CD4-positive, alpha-beta T cell (primary cell): ENCODE measurements around the gene PHKA2. TPM values are rescaled to one million over a fixed set of nuclear protein-coding genes. Genes with fewer than 3 reads are reported as not detected.
A peak's percentile ranks its signal among the peaks of the same experiment; 100 is the strongest.
"Not testable (repeated sequence)": the region's sequence is repeated elsewhere in the genome, so short reads cannot be mapped to it uniquely, and the experiment has no call there.

ENCODE experiments used
- ATAC-seq: fragments of 200-7000 bp; cut with Tn5 transposase; one replicate; pipeline ENCODE4 v1.10.0; 2022; ENCODE audit warnings: mild to moderate bottlenecking; ENCODE audit not compliant: poor library complexity
- CTCF ChIA-PET: fragments of 350-600 bp; sonication (Branson Sonifier 250); formaldehyde crosslinking; loops from one replicate; lab custom pipeline; 2021; ENCODE audit warnings: antibody characterized with exemption, inconsistent platforms; lab: Charles Lee
- POLR2A ChIA-PET: fragments of 350-600 bp; sonication (Branson Sonifier 250); formaldehyde crosslinking; loops from one replicate; lab custom pipeline; 2021; ENCODE audit warnings: antibody characterized with exemption, inconsistent platforms; lab: Charles Lee
- DNase-seq, 14 experiments: peaks; one replicate each; pipeline ENCODE4 v3.0.0-alpha.2; 2013 to 2020; ENCODE audit warnings: mixed read lengths in 2 of 14
- H3K27ac ChIP-seq, 2 donors: one replicate each; pipeline versions ENCODE4 v1.5.1 to v1.7.0; 2013; ENCODE audit warnings: low read length in 2 of 2, low read depth in 1 of 2, mild to moderate bottlenecking in 1 of 2
- H3K27me3 ChIP-seq, 2 experiments: 1 replicate in 1 of 2; 2 replicates in 1 of 2; pipeline versions ENCODE4 v1.6.1 to v1.7.0; 2013; ENCODE audit warnings: low read length in 2 of 2, control low read depth in 1 of 2, mild to moderate bottlenecking in 1 of 2, moderate library complexity in 1 of 2; ENCODE audit not compliant: insufficient read depth in 2 of 2, control insufficient read depth in 1 of 2
- H3K36me3 ChIP-seq: one replicate; pipeline ENCODE4 v1.6.1; 2013; ENCODE audit warnings: low read length, control low read depth; ENCODE audit not compliant: insufficient read depth
- H3K4me1 ChIP-seq: one replicate; pipeline ENCODE4 v1.6.1; 2013; ENCODE audit warnings: low read length, control low read depth; ENCODE audit not compliant: insufficient read depth
- H3K4me3 ChIP-seq: one replicate; pipeline ENCODE4 v1.5.1; 2013; ENCODE audit warnings: mild to moderate bottlenecking, low read length, moderate library complexity
- H3K9me3 ChIP-seq, 2 experiments: 1 replicate in 1 of 2; 2 replicates in 1 of 2; pipeline versions ENCODE4 v1.6.1 to v1.7.0; 2013; ENCODE audit warnings: low read length in 2 of 2, mild to moderate bottlenecking in 2 of 2, control low read depth in 1 of 2, moderate library complexity in 1 of 2; ENCODE audit not compliant: control insufficient read depth in 1 of 2, insufficient read depth in 1 of 2
- H3K27ac Mint-ChIP-seq: one replicate; pipeline ENCODE4 v1.8.0; 2020; ENCODE audit warnings: mixed read lengths
- H3K27me3 Mint-ChIP-seq: one replicate; pipeline ENCODE4 v1.8.0; 2021; ENCODE audit warnings: mixed read lengths
- H3K36me3 Mint-ChIP-seq: one replicate; pipeline ENCODE4 v1.8.0; 2021; ENCODE audit warnings: low read depth, mixed read lengths
- H3K4me1 Mint-ChIP-seq: one replicate; pipeline ENCODE4 v1.8.0; 2021; ENCODE audit warnings: low read depth, mixed read lengths
- H3K4me3 Mint-ChIP-seq: one replicate; pipeline ENCODE4 v1.8.0; 2020; ENCODE audit warnings: mild to moderate bottlenecking, mixed read lengths
- H3K9me3 Mint-ChIP-seq: one replicate; pipeline ENCODE4 v1.8.0; 2020; ENCODE audit warnings: mixed read lengths
- CTCF ChIP-seq: fragments of 200-600 bp; IDR thresholded peaks from one replicate; pipeline ENCODE4 v1.8.0; 2022; ENCODE audit warnings: antibody characterized with exemption, mild to moderate bottlenecking
- intact Hi-C, 2 experiments: fragments of 100-400 bp; cut with DNase I in 1 of 2; cut with micrococcal nuclease in 1 of 2; formaldehyde crosslinking; loops; one replicate each; pipeline versions ENCODE4 v1.15.1 to v1.9.0; 2023 to 2025; cut with DNase I, micrococcal nuclease
- total RNA-seq, 174 experiments: library from RNA in 2 of 174; stranded (reverse) in 2 of 174; gene quantifications; one replicate each; pipeline ENCODE4 v1.2.3 and lab custom pipeline; 2021 to 2026

Gene PHKA2
- total RNA-seq, 2 experiments from 2014 or later, result 28.5 to 31.4 TPM

GRCh38 chrX:18855919-18856644, 127.8 kb downstream of the PHKA2 start:
- peak overlapping the region; percentile 35 for H3K4me3 Mint-ChIP-seq
- no peaks in the 10 kb centered on the region for H3K9me3 Mint-ChIP-seq
- ChIA-PET POLR2A (interaction anchor here (0.9 kb wide), 1 partner anchor 129 kb away, joined by 3 read pairs; no protein-coding TSS in a partner anchor), CTCF (no interaction called here)
- H3K9me3 ChIP-seq, result no peaks in the 10 kb centered on the region
- no peak overlapping the region for H3K4me3 ChIP-seq
- DNase-seq (peak in 1 of 14 experiments; percentile 1), ATAC-seq (no peak)
- peaks cover 48% of the 10 kb centered on the region for H3K4me1 Mint-ChIP-seq
- no peaks in the 10 kb centered on the region for H3K36me3 Mint-ChIP-seq
- H3K4me1 ChIP-seq, result peaks cover 6% of the 10 kb centered on the region
- intact Hi-C loops, result no loop called here
- H3K27ac ChIP-seq, result no peak overlapping the region
- no peaks in the 10 kb centered on the region for H3K27me3 ChIP-seq
- no peaks in the 10 kb centered on the region for H3K36me3 ChIP-seq
- no peaks in the 10 kb centered on the region for H3K27me3 Mint-ChIP-seq
- H3K27ac Mint-ChIP-seq, result peak overlapping the region; percentile 44
- TF ChIP-seq CTCF, result no peak

GRCh38 chrX:18847901-18848300, 136.0 kb downstream of the PHKA2 start:
- H3K36me3 ChIP-seq, H3K27ac Mint-ChIP-seq, H3K4me1 Mint-ChIP-seq, H3K27me3 Mint-ChIP-seq, H3K9me3 Mint-ChIP-seq, H3K4me3 Mint-ChIP-seq, H3K4me3 ChIP-seq, DNase-seq, H3K27me3 ChIP-seq, H3K9me3 ChIP-seq, intact Hi-C loops, POLR2A ChIA-PET, CTCF ChIA-PET, H3K27ac ChIP-seq, H3K36me3 Mint-ChIP-seq, H3K4me1 ChIP-seq, ATAC-seq: not testable (repeated sequence)

Other genes starting within 250 kb of the PHKA2 start
- not detected for gene ADGRG2, start 138.4 kb upstream of the PHKA2 start, total RNA-seq